ACHN (cell line): ENCODE results near the gene TPBG.

Experiments used
- DNase-seq: peaks from one replicate; pipeline ENCODE4 v3.0.0-alpha.2; 2015
- in situ Hi-C: cut with HindIII; loops from 2 replicates; pipeline ENCODE4 v1.10.0; 2017; ENCODE audit warnings: low sequenced_read_pairs, low pct_ligation_motif_present, low pct_unique_long_range_greater_than_20kb

Gene TPBG, protein sequence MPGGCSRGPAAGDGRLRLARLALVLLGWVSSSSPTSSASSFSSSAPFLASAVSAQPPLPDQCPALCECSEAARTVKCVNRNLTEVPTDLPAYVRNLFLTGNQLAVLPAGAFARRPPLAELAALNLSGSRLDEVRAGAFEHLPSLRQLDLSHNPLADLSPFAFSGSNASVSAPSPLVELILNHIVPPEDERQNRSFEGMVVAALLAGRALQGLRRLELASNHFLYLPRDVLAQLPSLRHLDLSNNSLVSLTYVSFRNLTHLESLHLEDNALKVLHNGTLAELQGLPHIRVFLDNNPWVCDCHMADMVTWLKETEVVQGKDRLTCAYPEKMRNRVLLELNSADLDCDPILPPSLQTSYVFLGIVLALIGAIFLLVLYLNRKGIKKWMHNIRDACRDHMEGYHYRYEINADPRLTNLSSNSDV

DNA sequence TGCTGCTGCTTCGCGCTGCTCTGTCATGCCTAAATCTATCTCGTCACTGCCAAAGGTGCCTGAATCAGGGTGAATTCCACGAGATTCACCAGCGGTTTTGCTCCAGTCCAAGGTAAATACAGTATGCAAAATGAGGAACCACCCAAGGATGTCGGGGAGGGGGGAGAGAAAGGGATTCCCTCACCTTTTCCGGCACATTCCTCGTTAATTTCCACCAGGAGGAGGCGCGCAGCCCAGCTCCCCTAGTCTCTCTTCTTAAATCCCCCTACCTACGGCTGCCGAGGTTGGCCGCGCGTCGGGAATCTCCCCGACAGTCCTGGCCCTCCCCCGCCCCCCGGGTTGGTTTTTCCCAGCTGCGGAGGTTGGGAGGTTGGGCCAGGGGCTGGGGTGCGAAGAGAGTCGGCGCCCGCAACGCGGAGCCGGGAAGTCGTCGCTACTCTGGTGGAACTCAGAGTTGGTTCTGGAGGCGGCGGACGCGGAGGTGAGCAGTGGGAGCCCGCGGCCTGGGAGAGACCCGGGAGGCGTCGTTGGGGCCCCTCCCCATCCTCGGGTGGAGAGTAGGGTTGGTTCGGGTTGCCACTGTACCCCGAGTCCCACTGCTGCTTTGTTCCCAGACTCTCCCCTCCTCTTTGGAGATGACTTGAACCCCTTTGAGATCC lies at the start of gene TPBG:
Gene TPBG (plus strand): TSS at position 390 of the 659 bp plus-strand sequence. CDS start 1,145 bp downstream, outside the sequence.
- DNase-seq = peak; percentile 51
- in situ Hi-C loops = no loop called here

DNA sequence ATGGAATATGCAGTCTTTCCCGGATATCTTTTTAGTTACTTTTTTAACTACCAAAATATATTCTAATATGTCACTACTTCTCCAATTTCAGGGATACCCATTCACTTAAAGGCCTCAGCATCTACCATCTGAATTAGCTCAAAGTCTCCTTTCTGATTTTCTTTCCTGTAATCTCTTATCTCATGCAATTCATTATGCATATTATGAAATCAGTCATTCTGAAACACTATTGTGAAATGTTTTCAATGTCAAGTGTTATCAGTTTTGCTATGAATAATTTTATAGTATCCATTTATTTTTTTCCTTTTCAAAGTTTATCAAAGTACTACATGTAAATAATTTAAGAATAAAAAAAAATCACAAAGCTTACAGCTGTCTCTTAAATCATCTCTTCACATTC lies 41.2 kb upstream of the TPBG start:
- DNase-seq = no peak
- in situ Hi-C loops = no loop called here

DNA sequence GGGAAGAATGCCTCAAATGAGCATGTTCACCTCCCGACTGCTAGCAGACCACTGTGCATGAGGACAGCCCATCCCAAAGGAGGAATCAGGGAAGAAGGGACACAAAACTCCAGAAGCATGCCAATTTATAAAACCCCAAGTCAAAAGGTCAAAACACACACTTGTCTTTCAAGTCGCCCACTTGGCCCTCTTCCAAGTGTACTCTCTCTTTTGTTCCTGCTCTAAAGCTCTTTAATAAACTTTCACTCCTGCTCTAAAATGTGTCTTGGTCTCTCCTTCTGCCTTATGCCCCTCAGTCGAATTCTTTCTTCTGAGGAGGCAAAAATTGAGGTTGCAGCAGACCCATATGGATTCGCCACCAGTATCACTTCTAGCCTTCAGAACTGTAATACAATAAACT lies 33.9 kb upstream of the TPBG start:
- in situ Hi-C loops = no loop called here
- DNase-seq = no peak

DNA sequence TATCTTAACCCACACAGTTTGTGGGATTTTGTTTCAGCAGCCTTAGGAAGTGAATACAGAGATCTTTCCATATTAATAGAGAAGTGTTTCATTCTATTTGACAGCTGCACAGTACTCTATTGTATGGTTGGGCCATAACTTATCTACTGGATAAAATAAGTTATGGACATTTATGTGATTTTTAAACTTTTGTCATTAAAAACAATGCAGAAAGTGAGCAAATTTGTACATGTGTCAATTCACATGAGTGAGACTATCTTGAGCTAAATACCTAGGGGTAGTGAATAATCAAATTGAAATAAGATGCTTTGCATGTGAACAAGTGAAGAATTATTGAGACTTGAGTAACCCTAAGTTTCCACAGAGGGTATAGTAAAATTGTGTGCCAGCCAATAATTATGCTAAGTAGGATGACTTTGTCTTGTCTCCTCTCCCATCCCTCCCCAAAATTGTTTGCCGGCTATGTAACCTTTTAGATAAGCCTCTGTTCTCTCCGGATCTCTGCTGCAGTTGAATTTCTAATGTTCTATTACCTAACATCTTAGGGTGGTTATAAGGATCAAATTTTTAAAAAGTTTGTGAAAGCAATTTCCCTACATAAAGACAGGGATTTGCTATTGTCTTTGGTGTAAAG lies 33.3 kb upstream of the TPBG start:
- DNase-seq = no peak

DNA sequence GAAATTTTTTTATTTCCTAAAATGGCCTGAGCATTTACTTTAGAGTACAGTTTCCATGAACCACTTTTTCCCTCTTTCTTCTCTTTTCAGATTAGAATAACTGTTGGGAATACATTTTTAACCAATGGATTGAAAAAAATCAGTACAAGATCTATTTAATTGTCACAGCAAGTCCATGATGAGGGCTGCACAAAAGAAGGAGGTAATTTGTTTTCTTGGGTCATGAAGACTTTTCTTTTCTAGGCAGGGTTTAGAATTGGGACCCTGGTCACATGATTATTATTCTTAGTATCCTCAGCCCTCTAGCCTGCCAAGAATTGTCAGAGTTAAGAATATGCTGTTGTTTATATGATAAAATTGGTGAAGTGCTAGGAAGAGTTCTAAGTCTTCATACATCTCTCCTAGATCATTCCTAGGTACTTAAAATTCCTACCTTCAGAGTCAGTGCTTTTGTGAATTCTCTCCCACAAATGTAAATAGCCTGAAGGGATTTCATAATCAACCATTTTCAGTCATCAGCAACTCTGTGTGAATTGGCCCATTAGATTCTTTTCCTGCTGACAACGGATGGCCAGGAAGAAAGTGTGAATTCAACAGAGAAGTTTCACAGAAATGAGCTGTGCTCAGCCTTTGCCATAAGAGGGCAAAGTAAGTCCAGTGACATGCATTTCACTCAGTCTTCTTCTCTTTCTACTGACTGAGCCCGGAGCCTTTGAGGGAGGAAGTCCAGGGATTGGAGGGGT lies 32.4 kb upstream of the TPBG start:
- DNase-seq = peak; percentile 4
- in situ Hi-C loops = no loop called here

More for the DNA sequence above, 33.3 kb upstream of the TPBG start:
- in situ Hi-C loops = no loop called here

DNA sequence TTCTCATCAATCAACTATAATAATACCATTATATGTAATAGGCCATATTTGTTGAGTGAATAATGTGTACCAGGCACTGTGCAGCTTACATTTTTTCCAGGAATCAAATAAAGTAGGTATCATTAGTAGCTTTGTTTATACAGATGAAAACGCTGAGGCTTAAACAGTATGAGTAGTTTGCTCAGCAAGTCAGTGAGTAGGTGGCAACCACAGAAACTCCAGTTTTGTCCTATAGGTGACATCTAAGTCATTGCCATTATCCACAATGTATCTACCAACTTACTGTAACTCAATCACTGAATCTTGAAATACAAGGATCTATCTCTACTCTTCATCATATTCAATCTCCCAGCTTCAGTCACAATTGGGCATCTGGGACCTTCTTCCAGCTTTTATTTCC lies 29.8 kb upstream of the TPBG start:
- DNase-seq = no peak
- in situ Hi-C loops = no loop called here

DNA sequence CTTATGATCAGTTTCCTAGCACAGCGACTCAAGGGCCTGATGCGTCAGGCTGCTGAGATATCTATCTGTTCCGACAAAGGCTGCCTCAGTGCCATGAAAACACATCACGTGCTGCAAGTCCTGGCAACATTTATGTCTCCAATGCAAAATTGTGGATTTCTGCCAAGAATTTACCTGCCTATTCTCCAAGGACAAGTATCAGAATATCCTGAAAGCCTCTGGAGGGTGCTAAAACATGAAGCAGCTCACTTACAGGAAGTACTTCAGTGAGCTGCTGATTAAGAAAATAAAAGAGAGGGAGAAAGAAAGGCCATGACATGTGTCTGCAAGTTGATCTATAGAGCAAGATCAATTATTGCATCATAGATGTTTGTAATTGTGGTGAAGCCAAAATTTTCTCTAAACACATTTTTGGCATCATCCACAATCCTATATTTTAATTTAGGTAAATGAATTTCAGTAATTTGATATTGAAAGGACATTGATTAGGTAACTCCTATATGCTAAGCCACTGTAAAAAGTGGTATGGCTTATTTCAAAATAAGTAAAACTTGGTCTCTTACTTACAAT lies 25.8 kb upstream of the TPBG start:
- DNase-seq = no peak
- in situ Hi-C loops = no loop called here

DNA sequence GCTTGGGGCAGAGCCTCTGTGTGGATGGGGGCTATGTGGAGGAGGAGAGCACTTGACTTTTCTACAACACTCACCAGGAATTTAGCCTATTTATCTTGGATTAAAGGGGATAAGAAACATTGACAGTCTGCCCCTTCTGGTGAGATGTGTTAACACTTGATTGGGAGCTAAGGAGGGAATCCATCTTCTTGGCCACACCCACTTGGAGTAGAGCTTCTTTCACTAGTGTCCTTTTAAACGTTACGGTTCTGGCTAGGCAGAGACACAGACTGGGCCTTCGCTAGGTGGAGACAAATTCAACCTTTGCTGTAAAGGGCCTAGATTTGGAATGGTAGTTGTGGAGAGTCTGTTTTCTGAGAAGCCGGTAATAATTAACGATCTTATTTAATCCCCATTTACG lies 15.5 kb upstream of the TPBG start:
- in situ Hi-C loops = no loop called here
- DNase-seq = peak; percentile 6

DNA sequence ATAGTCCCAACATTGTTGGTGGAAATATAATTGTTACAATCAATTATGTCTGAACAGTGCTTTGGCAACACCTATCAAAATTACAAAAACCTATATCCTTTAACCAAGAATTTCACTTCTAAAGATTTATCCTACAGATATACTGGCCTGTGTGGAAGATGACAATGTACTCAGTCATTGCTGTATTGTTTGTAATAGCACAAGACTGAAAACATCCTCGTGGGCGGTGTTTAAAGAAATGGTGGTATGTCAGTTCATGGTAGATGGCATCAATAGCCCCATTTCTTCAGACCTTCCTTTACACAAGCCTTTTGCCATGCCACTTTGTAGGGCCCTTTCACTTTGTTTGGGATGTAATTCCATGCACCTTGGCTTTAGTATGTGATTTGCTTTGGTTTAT lies 9.8 kb upstream of the TPBG start:
- DNase-seq = no peak
- in situ Hi-C loops = no loop called here

DNA sequence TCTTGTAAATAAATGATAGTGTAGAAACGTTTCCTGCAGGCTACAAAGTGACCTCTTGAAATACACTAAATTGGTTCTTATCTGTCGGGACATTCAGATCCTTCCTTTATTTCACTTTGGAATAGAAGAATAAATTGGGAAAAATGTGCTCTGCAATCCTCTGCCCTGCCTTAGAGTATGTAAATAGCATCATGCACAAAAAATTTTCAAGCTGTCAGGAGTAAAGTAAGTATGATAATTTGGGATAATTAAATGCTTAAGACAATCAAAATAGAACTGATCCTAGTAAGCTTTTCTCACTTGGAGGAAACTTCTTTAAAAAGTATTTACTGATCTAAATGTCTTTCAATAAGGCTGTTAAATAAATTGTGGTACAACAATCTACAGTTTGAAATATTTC lies 3.1 kb upstream of the TPBG start:
- in situ Hi-C loops = no loop called here
- DNase-seq = no peak

DNA sequence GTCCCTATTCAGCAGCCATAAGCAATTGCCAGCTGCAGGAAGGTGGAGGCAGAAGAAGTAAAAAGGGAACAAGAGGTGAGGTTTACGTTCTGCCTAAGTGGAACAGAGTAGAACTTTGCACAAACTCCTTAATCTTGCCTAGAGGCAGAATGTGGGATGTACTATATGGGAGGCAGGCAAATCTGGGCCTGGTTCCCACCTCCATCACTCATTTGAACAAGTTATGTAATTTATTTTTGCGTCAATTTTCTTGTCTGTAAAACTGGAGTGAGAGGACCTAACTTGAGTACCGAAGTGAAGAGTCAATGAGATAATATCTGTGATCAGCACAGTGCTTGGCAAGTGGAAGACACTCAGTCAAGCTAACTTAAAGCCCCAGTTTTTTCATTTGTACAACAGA lies 2.0 kb upstream of the TPBG start:
- no peak for DNase-seq
- in situ Hi-C loops = no loop called here

DNA sequence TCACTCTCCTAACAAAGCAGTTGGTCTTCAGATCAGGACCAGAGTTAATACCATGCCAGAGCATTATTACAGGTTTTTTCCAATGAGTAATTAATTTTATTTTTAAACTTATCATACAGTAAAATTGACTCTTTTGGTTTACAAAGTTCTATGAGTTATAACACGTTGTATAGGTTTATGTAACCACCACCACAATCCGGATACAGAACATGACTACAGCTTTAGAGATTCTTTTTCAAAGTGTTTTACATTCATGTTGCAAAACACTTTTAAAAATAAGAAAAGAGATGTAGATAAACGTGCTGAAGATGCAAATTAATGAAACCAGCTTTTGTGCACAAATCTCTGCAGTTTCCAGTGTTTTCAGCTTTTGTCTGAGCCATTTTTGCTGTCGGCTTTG lies 1.5 kb upstream of the TPBG start:
- in situ Hi-C loops = no loop called here

DNA sequence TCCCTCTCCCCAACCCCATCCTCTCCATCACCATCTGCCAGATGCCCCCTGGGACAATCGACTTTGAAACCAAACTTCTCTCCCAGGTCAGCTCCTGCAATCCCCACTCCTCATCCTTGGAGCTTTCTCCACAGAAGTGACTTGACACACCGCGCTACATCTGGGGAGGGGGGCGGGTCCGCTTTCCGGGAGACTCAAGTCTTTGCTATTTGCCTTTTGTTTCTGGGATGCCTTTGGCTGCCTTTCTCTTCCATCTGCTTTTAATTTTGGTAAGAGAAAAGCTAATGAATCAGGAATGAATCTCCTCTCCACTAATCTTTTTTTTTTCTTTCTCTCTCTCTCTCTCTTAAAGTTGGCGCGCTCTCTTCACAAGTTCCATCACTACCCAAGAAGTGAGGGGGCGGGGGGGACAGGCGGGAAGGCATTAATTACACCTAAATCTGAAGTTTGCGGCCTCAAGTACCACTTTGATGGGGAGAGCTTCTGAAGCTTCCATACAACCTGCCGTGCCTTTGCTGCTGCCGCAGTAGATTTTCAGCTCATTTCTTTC lies 664 bp upstream of the TPBG start:
- in situ Hi-C loops = no loop called here
- DNase-seq = no peak

More for the DNA sequence above, 1.5 kb upstream of the TPBG start:
- DNase-seq = no peak

DNA sequence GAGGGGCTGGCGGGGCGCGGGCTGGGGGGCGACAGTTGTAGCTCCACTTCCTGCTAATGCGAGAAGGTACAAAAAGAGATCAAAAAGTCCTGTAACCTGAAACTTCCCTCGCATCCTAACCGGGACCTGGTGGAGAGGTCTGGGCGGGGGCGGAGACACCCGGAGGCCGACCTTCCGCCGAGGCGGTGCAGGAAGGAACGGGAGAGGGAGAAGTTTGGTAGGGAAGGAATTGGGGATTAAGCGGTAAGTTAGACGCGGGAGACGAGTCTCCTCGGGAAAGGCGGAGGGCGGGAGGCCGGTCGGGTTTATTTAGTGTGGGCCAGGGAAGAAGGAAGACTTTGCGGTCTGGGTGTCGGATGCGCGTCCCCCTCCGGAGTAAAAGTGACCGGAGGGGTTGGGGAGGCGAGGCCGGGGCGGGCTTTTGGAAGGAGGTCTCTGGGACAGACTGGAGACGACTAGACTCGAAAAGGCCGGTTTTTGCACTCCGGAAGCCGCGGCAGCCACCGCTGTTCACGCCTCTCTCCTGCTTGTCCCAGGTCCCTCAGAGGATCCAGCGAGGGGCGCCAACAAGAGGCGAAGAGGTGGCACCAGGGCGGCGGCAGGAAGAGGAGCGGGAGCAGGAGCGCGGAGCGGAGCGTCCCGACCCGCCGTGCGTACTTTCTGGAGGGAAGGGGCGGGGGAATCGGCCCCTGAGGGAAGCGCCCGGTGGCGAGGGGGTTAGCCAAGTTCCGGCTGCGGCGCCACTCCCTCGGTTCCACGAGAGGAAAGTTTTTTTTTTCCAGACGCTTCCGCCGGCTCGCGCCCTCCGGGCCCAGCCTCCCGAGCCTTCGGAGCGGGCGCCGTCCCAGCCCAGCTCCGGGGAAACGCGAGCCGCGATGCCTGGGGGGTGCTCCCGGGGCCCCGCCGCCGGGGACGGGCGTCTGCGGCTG lies 734 bp downstream of the TPBG start:
- in situ Hi-C loops = no loop called here
- peak; percentile 58 for DNase-seq

DNA sequence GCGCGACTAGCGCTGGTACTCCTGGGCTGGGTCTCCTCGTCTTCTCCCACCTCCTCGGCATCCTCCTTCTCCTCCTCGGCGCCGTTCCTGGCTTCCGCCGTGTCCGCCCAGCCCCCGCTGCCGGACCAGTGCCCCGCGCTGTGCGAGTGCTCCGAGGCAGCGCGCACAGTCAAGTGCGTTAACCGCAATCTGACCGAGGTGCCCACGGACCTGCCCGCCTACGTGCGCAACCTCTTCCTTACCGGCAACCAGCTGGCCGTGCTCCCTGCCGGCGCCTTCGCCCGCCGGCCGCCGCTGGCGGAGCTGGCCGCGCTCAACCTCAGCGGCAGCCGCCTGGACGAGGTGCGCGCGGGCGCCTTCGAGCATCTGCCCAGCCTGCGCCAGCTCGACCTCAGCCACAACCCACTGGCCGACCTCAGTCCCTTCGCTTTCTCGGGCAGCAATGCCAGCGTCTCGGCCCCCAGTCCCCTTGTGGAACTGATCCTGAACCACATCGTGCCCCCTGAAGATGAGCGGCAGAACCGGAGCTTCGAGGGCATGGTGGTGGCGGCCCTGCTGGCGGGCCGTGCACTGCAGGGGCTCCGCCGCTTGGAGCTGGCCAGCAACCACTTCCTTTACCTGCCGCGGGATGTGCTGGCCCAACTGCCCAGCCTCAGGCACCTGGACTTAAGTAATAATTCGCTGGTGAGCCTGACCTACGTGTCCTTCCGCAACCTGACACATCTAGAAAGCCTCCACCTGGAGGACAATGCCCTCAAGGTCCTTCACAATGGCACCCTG lies 1.6 kb downstream of the TPBG start:
- in situ Hi-C loops = no loop called here
- peak; percentile 31 for DNase-seq

DNA sequence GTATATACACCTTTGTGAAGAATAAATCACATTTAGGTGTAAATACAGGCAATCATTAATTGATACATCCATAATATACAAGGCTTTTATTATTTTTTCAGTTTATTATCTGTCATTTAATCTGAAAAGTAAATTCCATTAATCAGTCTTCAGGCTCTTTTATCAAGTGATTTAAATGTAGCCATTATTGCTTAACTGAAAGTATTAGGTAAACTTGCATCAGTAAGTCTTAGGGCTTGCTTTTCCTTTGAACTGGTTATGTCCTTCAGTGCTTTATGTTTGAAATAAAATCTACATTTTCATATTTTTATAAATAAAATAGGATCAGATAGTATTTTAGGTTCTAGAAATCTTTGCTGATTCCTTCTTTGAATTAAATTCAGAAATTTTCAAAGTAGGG lies 4.1 kb downstream of the TPBG start:
- no peak for DNase-seq
- in situ Hi-C loops = no loop called here

DNA sequence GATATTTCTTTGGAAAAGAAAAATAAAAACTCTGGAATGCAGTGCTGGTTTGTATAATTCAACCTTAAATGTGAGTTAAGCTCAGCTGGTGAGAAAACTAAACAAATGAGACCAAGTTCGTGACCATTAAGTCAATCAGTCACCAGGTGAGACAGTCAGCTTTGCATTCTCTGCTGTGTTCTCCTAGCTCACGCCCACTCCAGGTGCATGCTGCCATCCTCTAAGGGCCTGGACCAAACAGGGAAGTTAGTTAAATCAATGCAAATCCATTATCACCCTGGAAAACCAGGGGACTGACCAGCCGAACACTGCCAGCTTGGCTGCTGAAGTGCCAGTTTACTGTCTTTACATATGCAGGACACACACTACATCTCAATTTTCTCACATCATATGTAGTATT lies 7.2 kb downstream of the TPBG start:
- no peak for DNase-seq
- in situ Hi-C loops = no loop called here
